HUDEP-2 (cell line): ENCODE measurements around the gene ARL16.
A peak's percentile ranks its signal among the peaks of the same experiment; 100 is the strongest.

ENCODE experiments used
- DNase-seq, 76 experiments: peaks; one replicate each; lab custom pipeline; 2025; ENCODE audit not compliant: unreplicated experiment in 76 of 76; lab: John Stamatoyannopoulos, UW

ARL16 gene

DNA sequence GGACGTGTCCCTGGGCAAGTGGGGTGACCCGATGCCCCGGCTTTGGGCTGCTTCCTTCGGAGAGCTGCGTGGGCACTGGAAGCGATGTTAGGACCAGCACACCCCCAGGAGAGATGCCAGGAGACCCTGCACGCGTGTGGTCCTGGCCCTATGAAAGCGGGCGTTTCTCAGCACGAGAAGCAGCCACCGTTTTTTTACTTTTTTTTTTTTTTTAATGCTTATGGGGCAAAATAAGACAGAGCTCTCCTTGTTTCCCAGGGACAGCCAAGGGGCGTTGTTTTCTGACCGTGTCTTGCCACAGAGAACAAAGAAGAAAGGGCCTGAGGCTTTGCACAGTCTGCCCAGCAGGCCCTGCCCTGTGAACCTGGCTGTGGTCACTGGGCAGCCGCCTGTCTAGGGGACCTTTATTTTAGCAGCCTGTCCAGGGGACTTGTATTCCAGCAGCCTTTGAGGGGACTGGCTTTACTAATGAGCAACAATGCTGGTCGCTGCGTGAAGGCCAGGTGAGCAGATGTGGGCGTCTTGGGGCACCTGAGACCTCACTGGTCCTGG lies 29.5 kb upstream of the ARL16 start:
- DNase-seq = peak in 1 of 76 experiments; percentile 11

DNA sequence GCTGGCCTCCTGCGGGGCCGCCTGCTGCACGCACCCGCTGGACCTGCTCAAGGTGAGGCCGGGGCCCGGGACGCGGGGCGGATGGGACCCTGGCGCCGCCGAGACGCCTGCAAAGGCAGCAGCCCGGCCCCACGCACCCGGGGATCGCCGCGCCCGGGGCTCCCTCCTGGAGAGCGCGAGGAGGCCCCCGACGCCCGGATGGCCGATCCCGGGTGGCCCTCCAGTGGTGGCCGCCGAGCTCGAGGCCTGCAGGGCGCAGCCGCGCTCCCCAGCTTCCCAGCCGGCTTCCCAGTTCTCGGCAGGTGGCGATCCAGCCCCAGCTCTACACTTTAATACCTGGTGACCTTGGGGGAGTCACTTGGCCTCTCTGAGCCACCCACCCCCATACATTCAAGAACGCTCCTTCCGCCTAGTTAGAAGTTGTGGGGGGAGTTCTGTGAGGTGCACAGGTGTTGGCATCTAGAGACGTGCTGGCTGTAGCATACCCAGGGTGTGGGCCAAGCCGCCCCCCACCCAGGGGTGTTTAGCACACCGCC lies 28.9 kb upstream of the ARL16 start:
- DNase-seq = peak in 21 of 76 experiments; percentile 12 to 67 (median 35)

- DNase-seq = peak in 71 of 76 experiments; percentile 15 to 89 (median 70)
These were observed 28.3 kb upstream of the ARL16 start, which contains the start of gene SLC25A10 for GRCh38 chr17:81711814-81712467. SLC25A10 (plus strand) TSS chr17:81712284; CDS start chr17:81712427, 143 bp downstream.

GRCh38 chr17:81710514-81711308 lies 27.1 kb upstream of the ARL16 start:
- peak in 2 of 76 experiments; percentile 30 for DNase-seq

GRCh38 chr17:81708739-81709185 lies 25.2 kb upstream of the ARL16 start:
- DNase-seq = no peak

GRCh38 chr17:81707725-81708646 lies 24.4 kb upstream of the ARL16 start:
- no peak for DNase-seq

GRCh38 chr17:81706757-81707624 lies 23.4 kb upstream of the ARL16 start:
- DNase-seq = no peak

DNA sequence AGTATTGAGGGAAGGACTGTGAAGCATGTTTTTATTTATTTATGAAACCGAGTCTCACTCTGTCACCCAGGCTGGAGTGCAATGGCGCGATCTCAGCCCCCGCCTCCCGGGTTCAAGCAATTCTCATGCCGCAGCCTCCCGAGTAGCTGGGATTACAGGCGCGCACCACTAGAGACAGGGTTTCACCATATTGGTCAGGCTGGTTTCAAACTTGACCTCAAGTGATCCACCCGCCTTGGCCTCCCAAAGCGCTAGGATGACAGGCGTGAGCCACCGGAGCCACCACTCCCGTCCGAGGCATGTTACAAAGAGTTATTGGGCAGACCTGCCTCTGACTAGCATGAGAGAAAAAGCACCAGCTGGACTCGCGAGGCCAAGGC lies 22.6 kb upstream of the ARL16 start:
- DNase-seq = no peak

GRCh38 chr17:81705518-81706231 lies 22.1 kb upstream of the ARL16 start:
- DNase-seq = no peak

DNA sequence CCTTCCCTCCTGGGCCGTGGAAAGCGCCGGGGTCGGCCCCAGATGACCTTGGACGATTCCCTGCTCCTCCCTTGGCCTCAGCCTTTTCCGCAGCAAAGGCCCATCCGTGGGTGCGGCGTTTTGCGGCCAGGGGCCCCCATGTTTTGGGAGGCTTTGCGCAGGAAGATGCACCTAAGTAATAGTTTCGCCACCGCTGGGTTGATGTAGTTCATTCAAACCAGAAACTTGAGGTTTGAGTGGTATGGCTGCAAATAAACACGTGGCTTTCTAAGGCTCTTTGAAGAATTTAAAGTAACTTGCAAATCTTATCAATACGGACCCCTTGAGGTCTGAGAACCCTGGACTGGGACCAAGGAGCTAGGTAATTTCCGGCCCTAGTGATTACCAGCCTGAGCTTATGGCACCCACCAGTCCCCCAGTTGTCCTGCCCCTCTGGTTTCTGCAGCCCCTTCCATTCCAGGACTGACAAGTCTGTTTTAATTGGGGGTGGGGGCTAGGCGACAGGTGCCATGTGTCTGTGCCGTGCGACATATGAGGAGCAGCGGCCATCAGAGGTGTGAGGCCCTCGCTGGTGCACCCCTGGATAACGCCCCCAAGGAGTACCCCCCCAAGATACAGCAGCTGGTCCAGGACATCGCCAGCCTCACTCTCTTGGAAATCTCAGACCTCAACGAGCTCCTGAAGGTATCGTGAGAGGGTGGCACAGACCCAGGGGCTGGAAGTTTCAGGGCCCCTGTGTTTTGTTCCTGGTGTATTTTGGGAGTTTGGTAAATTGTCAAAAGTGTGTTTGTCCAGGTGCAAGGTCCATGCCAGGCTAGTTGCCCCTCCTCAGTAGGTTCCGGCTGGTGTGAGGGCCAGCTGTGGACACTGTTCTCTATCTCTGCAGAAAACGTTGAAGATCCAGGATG lies 20.4 kb upstream of the ARL16 start:
- peak in 3 of 76 experiments; percentile 14 to 37 (median 24) for DNase-seq

GRCh38 chr17:81702934-81703746 lies 19.5 kb upstream of the ARL16 start, which contains the start of gene MRPL12:
MRPL12 (plus strand) TSS chr17:81703367; CDS start chr17:81703502, 135 bp downstream.
- DNase-seq = peak in 74 of 76 experiments; percentile 35 to 93 (median 82)

DNA sequence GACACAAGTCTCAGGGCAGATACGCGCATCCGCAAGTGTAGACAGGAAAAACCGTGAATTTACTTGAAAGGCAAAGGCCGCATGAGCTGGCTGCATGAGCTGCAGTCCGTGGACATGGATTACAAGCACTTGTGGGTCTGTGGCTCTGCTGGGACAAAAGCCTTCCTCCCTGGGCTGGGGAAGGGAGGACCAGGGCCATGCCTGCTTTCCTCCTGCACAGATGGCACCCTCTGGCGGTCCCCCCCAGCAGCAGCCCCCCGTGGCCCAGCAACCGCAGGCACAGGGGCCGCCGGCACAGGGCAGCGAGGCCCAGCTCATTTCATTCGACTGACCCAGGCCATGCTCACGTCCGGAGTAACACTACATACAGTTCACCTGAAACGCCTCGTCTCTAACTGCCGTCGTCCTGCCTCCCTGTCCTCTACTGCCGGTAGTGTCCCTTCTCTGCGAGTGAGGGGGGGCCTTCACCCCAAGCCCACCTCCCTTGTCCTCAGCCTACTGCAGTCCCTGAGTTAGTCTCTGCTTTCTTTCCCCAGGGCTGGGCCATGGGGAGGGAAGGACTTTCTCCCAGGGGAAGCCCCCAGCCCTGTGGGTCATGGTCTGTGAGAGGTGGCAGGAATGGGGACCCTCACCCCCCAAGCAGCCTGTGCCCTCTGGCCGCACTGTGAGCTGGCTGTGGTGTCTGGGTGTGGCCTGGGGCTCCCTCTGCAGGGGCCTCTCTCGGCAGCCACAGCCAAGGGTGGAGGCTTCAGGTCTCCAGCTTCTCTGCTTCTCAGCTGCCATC lies 17.9 kb upstream of the ARL16 start:
- peak in 47 of 76 experiments; percentile 7 to 67 (median 36) for DNase-seq

DNA sequence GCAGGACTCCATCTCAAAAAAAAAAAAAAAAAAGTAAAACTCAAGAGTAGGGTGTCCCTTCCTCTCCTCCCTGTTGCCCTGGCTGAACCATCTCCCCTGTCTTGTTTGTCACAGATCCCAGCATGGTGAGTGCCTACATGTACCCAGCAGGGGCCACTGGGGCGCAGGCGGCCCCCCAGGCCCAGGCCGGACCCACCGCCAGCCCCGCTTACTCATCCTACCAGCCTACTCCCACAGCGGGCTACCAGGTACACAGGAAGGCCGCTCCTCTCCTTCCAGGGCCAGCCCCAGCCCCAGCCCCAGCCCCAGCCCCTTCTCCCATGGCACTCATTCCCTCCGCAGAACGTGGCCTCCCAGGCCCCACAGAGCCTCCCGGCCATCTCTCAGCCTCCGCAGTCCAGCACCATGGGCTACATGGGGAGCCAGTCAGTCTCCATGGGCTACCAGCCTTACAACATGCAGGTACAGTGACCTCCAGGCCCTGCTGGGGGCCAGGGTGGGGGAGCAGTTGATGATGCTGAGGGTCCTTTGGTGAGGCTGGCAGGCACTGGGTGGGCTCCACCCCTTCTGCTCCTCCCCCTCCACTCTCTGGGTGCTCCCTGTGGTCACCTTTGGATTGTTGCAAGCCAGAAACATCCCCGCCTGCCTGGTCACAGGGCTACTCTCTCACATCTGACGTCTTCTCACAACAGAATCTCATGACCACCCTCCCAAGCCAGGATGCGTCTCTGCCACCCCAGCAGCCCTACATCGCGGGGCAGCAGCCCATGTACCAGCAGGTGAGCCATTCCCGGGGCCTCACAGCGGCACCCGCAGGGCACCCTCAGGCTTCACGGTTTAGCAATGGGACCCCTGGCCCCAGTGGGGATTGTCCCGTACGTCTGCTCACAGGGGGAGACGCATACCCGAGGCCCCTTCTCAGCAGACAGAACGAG lies 17.0 kb upstream of the ARL16 start:
- DNase-seq = no peak

DNA sequence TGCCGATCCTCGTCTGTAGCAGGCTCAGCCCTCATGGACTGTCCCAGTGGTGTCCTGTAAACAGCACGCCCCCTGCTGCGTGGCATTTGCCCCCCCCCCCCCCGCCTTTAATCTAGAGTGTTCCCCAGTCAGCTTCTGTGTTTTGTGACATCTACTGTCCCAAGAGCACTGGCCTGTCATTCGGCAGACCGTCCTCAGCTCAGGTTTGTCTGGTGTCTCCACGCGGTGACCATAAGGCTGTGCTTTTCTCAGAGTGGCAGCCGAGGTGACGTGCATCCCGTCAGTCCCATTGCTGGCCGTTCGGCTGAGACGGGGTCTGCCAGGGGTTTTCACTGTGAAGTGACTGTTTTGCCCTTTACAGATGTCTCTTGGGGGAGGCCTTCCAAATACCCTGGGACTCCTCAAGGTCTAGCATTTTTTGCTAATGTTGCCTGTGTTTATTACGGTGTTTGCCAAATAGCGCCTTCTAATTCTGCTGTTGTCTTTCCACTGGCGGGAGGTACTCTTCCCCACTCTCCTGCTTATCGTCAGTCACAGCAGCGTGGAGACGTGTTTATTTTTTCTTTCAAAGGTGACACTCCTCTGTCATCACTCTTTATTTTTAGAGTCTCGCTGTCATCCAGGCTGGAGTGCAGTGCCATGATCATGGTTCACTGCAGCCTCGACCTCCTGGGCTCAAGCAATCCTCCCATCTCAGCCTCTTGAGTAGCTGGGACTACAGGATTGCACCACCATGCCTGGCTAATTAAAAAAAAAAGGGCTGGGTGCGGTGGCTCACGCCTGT lies 13.9 kb upstream of the ARL16 start:
- DNase-seq = no peak
